Right atrium auricular region (tissue), 2 donors: ENCODE data around the gene HEXD. TPM values are rescaled to one million over a fixed set of nuclear protein-coding genes. Genes with fewer than 3 reads are reported as not detected.

ENCODE experiments used
- DNase-seq: peaks from one replicate; pipeline ENCODE4 v3.0.0-alpha.2; 2019; ENCODE audit warnings: low spot score
- H3K27ac ChIP-seq, 2 donors: fragments of 200-600 bp; sonication (generic); 1 replicate in 1 of 2; 2 replicates in 1 of 2; pipeline ENCODE4 v1.5.1; 2016 to 2019
- H3K27me3 ChIP-seq, 2 donors: fragments of 200-600 bp; sonication (generic); one replicate each; pipeline versions ENCODE4 v1.5.1 to v1.6.0; 2017 to 2019
- H3K36me3 ChIP-seq: fragments of 200-600 bp; sonication (generic); one replicate; pipeline ENCODE4 v1.5.1; 2016
- H3K4me1 ChIP-seq, 2 donors: fragments of 200-600 bp; sonication (generic); one replicate each; pipeline versions ENCODE4 v1.5.1 to v1.6.0; 2017 to 2019
- H3K4me3 ChIP-seq, 2 donors: fragments of 200-600 bp; sonication (generic); 1 replicate in 1 of 2; 2 replicates in 1 of 2; pipeline ENCODE4 v1.5.1; 2017 to 2019; ENCODE audit warnings: mild to moderate bottlenecking in 1 of 2, moderate library complexity in 1 of 2
- H3K9me3 ChIP-seq, 2 donors: fragments of 200-600 bp; sonication (generic); one replicate each; pipeline ENCODE4 v1.5.1; 2019
- CTCF ChIP-seq, 2 donors: fragments of 200-600 bp; sonication (generic); IDR thresholded peaks; one replicate each; pipeline ENCODE4 v1.5.1; 2019; ENCODE audit warnings: antibody characterized with exemption in 2 of 2
- total RNA-seq, 2 donors: library from RNA; depleted of rRNA; stranded (reverse); fragments of >200 nt; gene quantifications; one replicate each; pipeline ENCODE4 v1.1.0, GENCODE V29; 2016

HEXD gene
- total RNA-seq, 2 donors from 2014 or later: 11.3 to 15.6 TPM

- no peak for DNase-seq
- Histone ChIP-seq H3K4me3 (no peak overlapping the region), H3K27ac (no peak overlapping the region), H3K4me1 (no peaks in the 10 kb centered on the region), H3K36me3 (peaks cover 7% of the 10 kb centered on the region), H3K27me3 (no peaks in the 10 kb centered on the region), H3K9me3 (no peaks in the 10 kb centered on the region)
- TF ChIP-seq CTCF (IDR thresholded peaks at IDR 0.05): no peak
These were observed 15.5 kb downstream of the HEXD start for GRCh38 chr17:82433560-82434215.

GRCh38 chr17:82434216-82434565, 16.0 kb downstream of the HEXD start:
- H3K27me3 ChIP-seq: no peaks in the 10 kb centered on the region
- H3K27ac ChIP-seq: no peak overlapping the region
- H3K36me3 ChIP-seq: peaks cover 7% of the 10 kb centered on the region

GRCh38 chr17:82435103-82435502, 17.0 kb downstream of the HEXD start:
- Histone ChIP-seq H3K4me1 (no peaks in the 10 kb centered on the region), H3K4me3 (no peak overlapping the region), H3K36me3 (peaks cover 7% of the 10 kb centered on the region), H3K27me3 (no peaks in the 10 kb centered on the region), H3K27ac (no peak overlapping the region), H3K9me3 (no peaks in the 10 kb centered on the region)
- TF ChIP-seq CTCF (IDR thresholded peaks at IDR 0.05): no peak
- no peak for DNase-seq

More at GRCh38 chr17:82434216-82434565, 16.0 kb downstream of the HEXD start:
- DNase-seq: no peak
- no peaks in the 10 kb centered on the region for H3K4me1 ChIP-seq
- no peak overlapping the region for H3K4me3 ChIP-seq
- H3K9me3 ChIP-seq: no peaks in the 10 kb centered on the region
- no peak for TF ChIP-seq CTCF (IDR thresholded peaks at IDR 0.05)

- no peak overlapping the region for H3K4me3 ChIP-seq
- DNase-seq: no peak
- peaks cover 7% of the 10 kb centered on the region for H3K36me3 ChIP-seq
These were observed 17.7 kb downstream of the HEXD start for GRCh38 chr17:82435601-82436583.

More at GRCh38 chr17:82435601-82436583, 17.7 kb downstream of the HEXD start:
- Histone ChIP-seq H3K9me3 (no peaks in the 10 kb centered on the region), H3K4me1 (peaks cover 0 to 2% of the 10 kb centered on the region in 2 donors), H3K27me3 (no peaks in the 10 kb centered on the region), H3K27ac (no peak overlapping the region)
- TF ChIP-seq CTCF (IDR thresholded peaks at IDR 0.05): no peak
